ENCODE measurements around the gene RFTN2. TPM values are rescaled to one million over a fixed set of nuclear protein-coding genes. Genes with fewer than 3 reads are reported as not detected.

The RFTN2 gene
- total and polyA plus RNA-seq, 4 donors, result 0.40 to 22.6 (median 2.0) TPM

DNA sequence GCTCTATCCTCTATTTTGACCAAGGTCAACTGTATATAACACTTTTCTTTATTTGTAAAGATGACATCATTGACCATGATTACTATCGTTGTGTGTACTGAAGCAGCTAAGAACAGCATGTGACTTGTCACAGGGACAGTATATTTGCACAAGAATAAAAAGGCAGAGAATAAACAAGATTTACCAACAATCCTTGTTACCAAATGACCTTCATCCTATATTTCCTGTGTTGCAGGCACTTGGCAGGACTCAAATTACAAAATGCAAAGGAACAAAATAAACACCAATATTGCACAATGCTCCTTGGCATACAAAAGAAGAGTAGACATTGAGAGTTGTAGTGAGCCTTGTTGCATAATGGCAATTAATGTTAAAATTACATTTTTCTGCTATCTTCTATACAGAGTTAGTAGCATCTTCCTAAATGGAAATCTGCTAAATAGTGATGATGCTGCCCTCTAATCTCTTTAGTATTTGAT, 61.8 kb downstream of the RFTN2 start:
- Histone ChIP-seq H3K36me3 (ENCODE audit: control insufficient read depth in 4 of 4, insufficient read depth in 4 of 4, low read length in 4 of 4) (peaks cover 0 to 23% (median 6%) of the 10 kb centered on the region in 4 donors), H3K4me3 (no peak overlapping the region), H3K4me1 (ENCODE audit: control insufficient read depth in 5 of 5, insufficient read depth in 5 of 5, low read length in 5 of 5) (peaks cover 0 to 24% (median 5%) of the 10 kb centered on the region in 5 donors), H3K9ac (ENCODE audit: insufficient read depth in 1 of 2, low read length in 2 of 2) (no peak overlapping the region), H3K27me3 (ENCODE audit: control insufficient read depth in 3 of 3, insufficient read depth in 3 of 3, low read length in 2 of 3) (no peaks in the 10 kb centered on the region), H3K9me3 (ENCODE audit: control insufficient read depth in 4 of 4, insufficient read depth in 3 of 4, low read length in 3 of 4) (no peaks in the 10 kb centered on the region), H3K27ac (ENCODE audit: low read depth in 1 of 2, low read length in 1 of 2) (no peak overlapping the region)
- TF ChIP-seq CTCF (IDR thresholded peaks at IDR 0.05; ENCODE audit: control extremely low read depth, extremely low read depth), result no peak
- ATAC-seq (ENCODE audit: insufficient read depth, low FRiP score), result no peak
- 0 to 13% methylated on average over 1 of the region's 1 CpG for WGBS, 2 donors
- DNase-seq, result peak; percentile 22 to 96 (median 91)

GRCh38 chr2:197606180-197606579, 69.2 kb downstream of the RFTN2 start:
- H3K4me3 ChIP-seq, result no peak overlapping the region
- no peak overlapping the region for H3K27ac ChIP-seq (ENCODE audit: low read depth in 1 of 2, low read length in 1 of 2)
- WGBS, 2 donors, result 81 to 95% methylated on average over 2 of the region's 2 CpGs
- H3K9ac ChIP-seq (ENCODE audit: insufficient read depth in 1 of 2, low read length in 2 of 2), result no peak overlapping the region
- DNase-seq (no peak), ATAC-seq (ENCODE audit: insufficient read depth, low FRiP score) (no peak)
- H3K36me3 ChIP-seq (ENCODE audit: control insufficient read depth in 4 of 4, insufficient read depth in 4 of 4, low read length in 4 of 4), result peaks cover 0 to 5% (median 0%) of the 10 kb centered on the region in 4 donors
- no peaks in the 10 kb centered on the region for H3K27me3 ChIP-seq (ENCODE audit: control insufficient read depth in 3 of 3, insufficient read depth in 3 of 3, low read length in 2 of 3)
- no peaks in the 10 kb centered on the region for H3K4me1 ChIP-seq (ENCODE audit: control insufficient read depth in 5 of 5, insufficient read depth in 5 of 5, low read length in 5 of 5)
- TF ChIP-seq CTCF (IDR thresholded peaks at IDR 0.05; ENCODE audit: control extremely low read depth, extremely low read depth), result no peak
- no peaks in the 10 kb centered on the region for H3K9me3 ChIP-seq (ENCODE audit: control insufficient read depth in 4 of 4, insufficient read depth in 3 of 4, low read length in 3 of 4)

DNA sequence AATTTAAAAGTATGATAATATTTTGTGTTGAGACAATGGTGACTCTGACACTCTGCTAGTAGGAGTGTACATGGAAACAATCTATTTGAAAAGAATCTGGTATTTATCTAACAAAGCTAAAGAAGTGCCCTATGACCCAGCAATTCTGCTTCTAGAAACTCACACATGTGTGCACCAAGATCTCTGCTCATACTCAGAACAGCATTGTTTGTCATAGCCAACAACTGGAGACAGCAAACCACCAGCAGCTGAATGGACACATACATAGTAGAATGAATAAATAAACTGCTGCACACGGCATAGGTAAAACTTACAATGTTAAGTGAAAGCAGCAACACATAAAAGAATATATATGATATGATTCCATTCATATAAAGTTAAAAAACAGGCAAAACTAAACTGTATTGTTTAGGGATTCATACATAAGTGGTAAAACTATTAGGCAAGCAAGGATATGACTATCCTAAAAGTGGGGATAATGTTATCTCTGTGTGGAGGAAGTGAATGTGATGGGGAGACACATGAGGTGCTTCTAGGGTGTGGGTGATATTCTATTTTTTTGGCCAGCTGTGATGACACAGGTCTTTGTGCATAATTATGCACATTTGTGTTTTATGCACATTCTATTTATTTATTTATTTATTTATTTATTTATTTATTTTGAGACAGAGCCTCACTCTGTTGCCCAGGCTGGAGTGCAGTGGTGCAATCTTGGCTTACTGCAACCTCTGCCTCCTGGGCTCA, 71.1 kb downstream of the RFTN2 start:
- Histone ChIP-seq H3K36me3 (ENCODE audit: control insufficient read depth in 4 of 4, insufficient read depth in 4 of 4, low read length in 4 of 4) (peaks cover 0 to 6% (median 0%) of the 10 kb centered on the region in 4 donors), H3K4me1 (ENCODE audit: control insufficient read depth in 5 of 5, insufficient read depth in 5 of 5, low read length in 5 of 5) (no peaks in the 10 kb centered on the region), H3K9ac (ENCODE audit: insufficient read depth in 1 of 2, low read length in 2 of 2) (no peak overlapping the region), H3K4me3 (no peak overlapping the region), H3K27ac (ENCODE audit: low read depth in 1 of 2, low read length in 1 of 2) (no peak overlapping the region), H3K27me3 (ENCODE audit: control insufficient read depth in 3 of 3, insufficient read depth in 3 of 3, low read length in 2 of 3) (no peaks in the 10 kb centered on the region), H3K9me3 (ENCODE audit: control insufficient read depth in 4 of 4, insufficient read depth in 3 of 4, low read length in 3 of 4) (no peaks in the 10 kb centered on the region)
- ATAC-seq (ENCODE audit: insufficient read depth, low FRiP score), result no peak
- 69 to 84% methylated on average over 1 of the region's 1 CpG for WGBS, 2 donors
- DNase-seq, result no peak
- TF ChIP-seq CTCF (IDR thresholded peaks at IDR 0.05; ENCODE audit: control extremely low read depth, extremely low read depth), result no peak
